Thyroid gland (tissue), 4 donors: ENCODE data around the gene NDUFB3.

Experiments used
- POLR2A ChIP-seq, 2 donors: fragments of 450-650 bp; IDR thresholded peaks; one replicate each; pipeline ENCODE4 v1.6.1; 2017; ENCODE audit warnings: antibody characterized with exemption in 2 of 2, mild to moderate bottlenecking in 2 of 2, moderate library complexity in 1 of 2
- TF ChIP-seq, protein P1 (sequence below), 6 experiments: fragments of 200-600 bp in 3 of 6; fragments of 450-650 bp in 3 of 6; sonication (generic) in 3 of 6; IDR thresholded peaks; one replicate each; pipeline ENCODE4 v1.5.1; 2016 to 2019; ENCODE audit warnings: antibody characterized with exemption in 6 of 6, mild to moderate bottlenecking in 2 of 6, inconsistent platforms in 1 of 6, moderate library complexity in 1 of 6

DNA sequence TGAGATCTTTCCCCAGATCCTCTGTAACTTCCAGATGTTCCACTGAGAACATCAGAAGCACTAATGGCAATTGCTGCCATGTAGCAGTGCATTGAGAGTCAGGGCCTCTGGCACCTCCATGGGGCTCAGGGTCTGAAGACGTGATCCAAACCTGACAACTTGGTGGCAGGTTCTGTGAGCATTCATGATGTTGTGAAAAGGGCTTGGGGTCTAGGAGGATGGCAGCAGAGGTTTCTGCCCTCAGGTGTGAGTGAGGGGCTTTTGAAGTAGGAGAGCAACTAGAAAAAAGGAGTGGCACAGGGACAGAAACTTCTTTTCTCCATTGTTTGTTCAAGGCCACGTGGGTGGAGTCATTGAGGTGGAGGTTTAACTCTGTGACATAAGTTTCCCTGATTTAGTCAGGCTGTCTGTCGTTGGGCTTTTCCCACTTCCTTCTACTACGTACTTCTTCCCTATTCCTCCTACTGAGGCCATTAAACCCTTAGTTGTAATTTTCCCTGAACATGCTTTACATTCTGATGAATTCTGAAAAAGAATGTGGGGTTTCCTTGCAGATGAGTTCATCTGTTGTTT is 57.2 kb downstream of the NDUFB3 start:
- TF ChIP-seq, protein P1, sequence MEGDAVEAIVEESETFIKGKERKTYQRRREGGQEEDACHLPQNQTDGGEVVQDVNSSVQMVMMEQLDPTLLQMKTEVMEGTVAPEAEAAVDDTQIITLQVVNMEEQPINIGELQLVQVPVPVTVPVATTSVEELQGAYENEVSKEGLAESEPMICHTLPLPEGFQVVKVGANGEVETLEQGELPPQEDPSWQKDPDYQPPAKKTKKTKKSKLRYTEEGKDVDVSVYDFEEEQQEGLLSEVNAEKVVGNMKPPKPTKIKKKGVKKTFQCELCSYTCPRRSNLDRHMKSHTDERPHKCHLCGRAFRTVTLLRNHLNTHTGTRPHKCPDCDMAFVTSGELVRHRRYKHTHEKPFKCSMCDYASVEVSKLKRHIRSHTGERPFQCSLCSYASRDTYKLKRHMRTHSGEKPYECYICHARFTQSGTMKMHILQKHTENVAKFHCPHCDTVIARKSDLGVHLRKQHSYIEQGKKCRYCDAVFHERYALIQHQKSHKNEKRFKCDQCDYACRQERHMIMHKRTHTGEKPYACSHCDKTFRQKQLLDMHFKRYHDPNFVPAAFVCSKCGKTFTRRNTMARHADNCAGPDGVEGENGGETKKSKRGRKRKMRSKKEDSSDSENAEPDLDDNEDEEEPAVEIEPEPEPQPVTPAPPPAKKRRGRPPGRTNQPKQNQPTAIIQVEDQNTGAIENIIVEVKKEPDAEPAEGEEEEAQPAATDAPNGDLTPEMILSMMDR (IDR thresholded peaks at IDR 0.05), result no peak
- TF ChIP-seq POLR2A (IDR thresholded peaks at IDR 0.05), result no peak
